Stimulated activated naive B cell treated with anti-CD40 and anti-IgM and Interleukin-4, amounts not matched to agents 10 μg/mL and 1 μg/mL and 100 μg/mL, for 72 hours (primary cell): ENCODE measurements around the gene PKP4.

Source experiments
- ATAC-seq, 2 donors: fragments of 150-1000 bp; cut with Tn5 transposase; replicated peaks; 2 replicates each; pipeline ENCODE4 v1.10.0; 2021; ENCODE audit warnings: moderate library complexity in 1 of 2
- DNase-seq: peaks from one replicate; pipeline ENCODE4 v3.0.0; 2021
- H3K27ac Mint-ChIP-seq: one replicate; pipeline ENCODE4 v1.8.0; 2022; ENCODE audit warnings: mild to moderate bottlenecking, mixed read lengths
- H3K27me3 Mint-ChIP-seq, 2 donors: one replicate each; pipeline ENCODE4 v1.8.0; 2022; ENCODE audit warnings: mixed read lengths in 2 of 2
- H3K36me3 Mint-ChIP-seq, 2 donors: one replicate each; pipeline ENCODE4 v1.8.0; 2022; ENCODE audit warnings: mixed read lengths in 2 of 2, mild to moderate bottlenecking in 1 of 2
- H3K4me1 Mint-ChIP-seq, 2 donors: one replicate each; pipeline ENCODE4 v1.8.0; 2022; ENCODE audit warnings: mixed read lengths in 2 of 2, mild to moderate bottlenecking in 1 of 2
- H3K4me3 Mint-ChIP-seq, 2 donors: one replicate each; pipeline ENCODE4 v1.8.0; 2022; ENCODE audit warnings: mild to moderate bottlenecking in 2 of 2, mixed read lengths in 2 of 2, moderate library complexity in 1 of 2
- H3K9me3 Mint-ChIP-seq, 2 donors: one replicate each; pipeline ENCODE4 v1.8.0; 2022; ENCODE audit warnings: mixed read lengths in 2 of 2, mild to moderate bottlenecking in 1 of 2

PKP4 gene

GRCh38 chr2:158658396-158658795, 201.6 kb downstream of the PKP4 start:
- peaks cover 1 to 4% of the 10 kb centered on the region in 2 donors for H3K36me3 Mint-ChIP-seq
- H3K27me3 Mint-ChIP-seq: no peaks in the 10 kb centered on the region
- DNase-seq (no peak), ATAC-seq (no peak)
- no peak overlapping the region for H3K27ac Mint-ChIP-seq
- H3K4me1 Mint-ChIP-seq: peaks cover 5 to 7% of the 10 kb centered on the region in 2 donors
- H3K9me3 Mint-ChIP-seq: no peaks in the 10 kb centered on the region
- no peak overlapping the region for H3K4me3 Mint-ChIP-seq

DNA sequence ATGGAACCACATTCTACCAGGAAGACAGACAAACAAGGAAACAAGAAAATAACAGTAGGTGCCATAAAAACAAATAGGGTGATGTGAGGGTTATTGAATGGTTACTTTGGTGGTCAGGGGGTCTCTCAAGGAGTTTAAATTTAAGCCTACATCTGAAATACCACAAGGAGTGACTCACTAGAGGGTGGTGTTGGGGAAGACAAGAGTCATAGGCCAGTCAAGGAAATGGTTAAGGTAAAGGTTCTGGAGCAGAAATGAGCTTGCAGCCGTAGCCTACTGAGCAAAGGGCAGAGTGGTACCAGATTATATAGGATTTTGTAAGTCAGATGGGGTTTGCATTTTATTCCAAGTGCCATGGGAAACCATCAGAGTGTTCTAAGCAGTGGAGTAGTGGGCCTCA, 202.7 kb downstream of the PKP4 start:
- H3K4me3 Mint-ChIP-seq: no peak overlapping the region
- peaks cover 1 to 4% of the 10 kb centered on the region in 2 donors for H3K36me3 Mint-ChIP-seq
- H3K4me1 Mint-ChIP-seq: peaks cover 5 to 7% of the 10 kb centered on the region in 2 donors
- DNase-seq (no peak), ATAC-seq (no peak)
- no peaks in the 10 kb centered on the region for H3K9me3 Mint-ChIP-seq
- H3K27me3 Mint-ChIP-seq: no peaks in the 10 kb centered on the region
- no peak overlapping the region for H3K27ac Mint-ChIP-seq

DNA sequence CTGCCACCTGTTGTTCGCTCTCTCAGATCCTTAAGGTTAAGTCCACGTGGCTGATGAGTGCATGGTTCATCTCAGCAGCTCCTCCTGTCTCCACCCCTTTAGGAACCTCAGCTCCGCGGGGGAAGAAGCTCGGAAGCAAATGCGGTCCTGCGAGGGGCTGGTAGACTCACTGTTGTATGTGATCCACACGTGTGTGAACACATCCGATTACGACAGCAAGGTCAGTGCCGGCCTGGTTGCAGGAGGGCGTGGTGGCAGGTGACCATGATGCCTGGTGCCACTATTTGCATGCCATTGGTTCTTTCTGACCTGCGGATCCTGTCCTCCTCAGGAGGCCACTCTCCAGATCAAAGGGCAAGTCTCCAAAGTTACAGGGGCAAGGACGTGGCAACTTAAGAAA, 204.5 kb downstream of the PKP4 start:
- DNase-seq (no peak), ATAC-seq (no peak)
- Mint-ChIP-seq H3K4me3 (no peak overlapping the region), H3K27me3 (no peaks in the 10 kb centered on the region), H3K9me3 (no peaks in the 10 kb centered on the region), H3K27ac (no peak overlapping the region), H3K36me3 (peaks cover 1 to 4% of the 10 kb centered on the region in 2 donors), H3K4me1 (peaks cover 5 to 7% of the 10 kb centered on the region in 2 donors)

DNA sequence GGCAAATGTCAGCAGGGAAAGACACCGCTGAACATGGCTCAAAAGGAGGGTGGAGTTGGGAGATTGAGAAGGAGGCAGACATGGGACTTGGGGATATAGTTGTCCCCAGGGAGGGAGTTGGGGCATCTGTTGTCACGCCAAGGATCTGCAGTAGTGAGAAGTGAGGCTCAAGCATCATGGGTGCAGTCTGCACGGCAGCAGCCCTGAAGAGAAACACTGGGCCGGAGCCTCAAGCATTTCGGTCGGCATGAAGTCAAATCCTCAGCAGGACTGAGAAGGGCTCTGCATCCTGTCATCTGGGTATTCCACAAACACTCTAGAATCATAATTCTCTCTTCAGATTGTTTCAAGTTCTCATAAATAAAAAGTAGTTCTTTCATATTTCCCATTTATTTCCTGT, 205.7 kb downstream of the PKP4 start:
- no peaks in the 10 kb centered on the region for H3K4me1 Mint-ChIP-seq
- DNase-seq: no peak
- H3K27ac Mint-ChIP-seq: no peak overlapping the region
- no peaks in the 10 kb centered on the region for H3K27me3 Mint-ChIP-seq
- H3K36me3 Mint-ChIP-seq: peaks cover 3 to 4% of the 10 kb centered on the region in 2 donors
- H3K4me3 Mint-ChIP-seq: no peak overlapping the region
- H3K9me3 Mint-ChIP-seq: no peaks in the 10 kb centered on the region
- ATAC-seq: no peak

DNA sequence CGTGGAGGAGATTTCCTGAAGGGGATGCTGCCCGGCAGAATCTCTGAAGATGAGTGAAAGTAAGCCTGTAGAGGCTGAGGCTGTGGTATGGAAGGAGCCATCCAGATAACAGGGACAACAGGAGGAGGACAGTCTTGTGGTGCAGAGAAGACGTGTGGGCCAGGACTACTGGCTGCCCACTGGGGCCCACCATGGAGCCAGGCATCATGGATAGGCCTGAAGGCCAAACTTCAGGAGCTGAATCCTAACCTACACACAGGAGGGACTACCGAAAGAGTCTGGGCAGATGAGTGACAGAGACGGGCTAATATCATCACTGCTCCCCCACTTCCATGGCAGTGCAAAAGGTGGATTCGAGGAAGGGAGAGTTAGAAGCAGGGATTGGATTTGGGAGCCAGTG, 207.0 kb downstream of the PKP4 start:
- ATAC-seq (no peak), DNase-seq (no peak)
- H3K27me3 Mint-ChIP-seq: no peaks in the 10 kb centered on the region
- no peaks in the 10 kb centered on the region for H3K9me3 Mint-ChIP-seq
- no peaks in the 10 kb centered on the region for H3K4me1 Mint-ChIP-seq
- H3K36me3 Mint-ChIP-seq: peaks cover 3 to 8% of the 10 kb centered on the region in 2 donors
- H3K27ac Mint-ChIP-seq: no peak overlapping the region
- no peak overlapping the region for H3K4me3 Mint-ChIP-seq

- no peaks in the 10 kb centered on the region for H3K27me3 Mint-ChIP-seq
- no peak overlapping the region for H3K27ac Mint-ChIP-seq
- no peaks in the 10 kb centered on the region for H3K9me3 Mint-ChIP-seq
- ATAC-seq: no peak
- no peak overlapping the region for H3K4me3 Mint-ChIP-seq
- H3K36me3 Mint-ChIP-seq: peaks cover 3 to 8% of the 10 kb centered on the region in 2 donors
- no peaks in the 10 kb centered on the region for H3K4me1 Mint-ChIP-seq
- DNase-seq: no peak
Measured at GRCh38 chr2:158664987-158665386, 208.2 kb downstream of the PKP4 start.

- Mint-ChIP-seq H3K4me3 (no peak overlapping the region), H3K36me3 (peaks cover 2 to 8% of the 10 kb centered on the region in 2 donors), H3K27ac (no peak overlapping the region), H3K9me3 (no peaks in the 10 kb centered on the region), H3K4me1 (no peaks in the 10 kb centered on the region), H3K27me3 (no peaks in the 10 kb centered on the region)
- DNase-seq: no peak
- ATAC-seq: no peak
Measured at GRCh38 chr2:158665536-158666302, 209.0 kb downstream of the PKP4 start.

DNA sequence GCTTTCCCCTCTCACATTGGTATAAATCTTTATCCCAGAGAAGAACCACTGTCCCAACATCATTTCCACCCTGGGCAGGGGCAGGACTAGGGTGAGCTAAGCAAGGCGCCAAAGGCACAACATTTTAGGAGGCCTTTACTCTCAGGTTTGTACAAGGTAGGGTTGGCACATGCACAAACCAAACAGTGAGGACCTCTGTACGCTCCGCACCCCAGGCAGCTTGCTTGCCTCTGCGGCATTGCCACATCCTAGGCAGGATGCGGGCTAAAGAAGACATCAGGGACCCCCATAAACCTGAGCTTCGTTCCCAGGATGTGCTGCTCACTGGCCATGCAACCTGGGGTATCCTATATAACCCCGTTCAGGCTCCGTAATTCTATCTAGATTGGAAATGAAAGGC, 210.2 kb downstream of the PKP4 start:
- Mint-ChIP-seq H3K4me1 (no peaks in the 10 kb centered on the region), H3K9me3 (no peaks in the 10 kb centered on the region), H3K27ac (no peak overlapping the region), H3K4me3 (no peak overlapping the region), H3K27me3 (no peaks in the 10 kb centered on the region), H3K36me3 (peaks cover 2 to 4% of the 10 kb centered on the region in 2 donors)
- DNase-seq: no peak
- ATAC-seq: no peak

DNA sequence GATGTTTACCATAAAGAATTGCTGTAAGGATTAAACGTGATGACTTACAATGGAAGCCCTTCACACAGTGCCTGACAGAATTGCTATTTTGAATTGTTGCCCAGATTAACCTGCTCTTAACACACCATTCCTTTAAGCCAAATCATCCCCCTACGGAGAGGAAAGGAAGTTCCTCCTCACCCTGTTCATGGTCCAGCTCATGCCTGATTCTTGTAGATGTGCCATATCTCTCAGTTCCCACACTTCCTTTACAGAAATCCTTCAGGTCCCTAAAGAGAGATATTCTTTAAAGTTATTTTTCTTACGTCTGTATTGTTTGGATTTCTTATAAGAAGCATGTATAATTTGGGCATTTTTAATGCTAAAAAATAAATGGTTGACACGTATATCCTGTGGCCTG, 210.8 kb downstream of the PKP4 start:
- peaks cover 2 to 4% of the 10 kb centered on the region in 2 donors for H3K36me3 Mint-ChIP-seq
- DNase-seq: no peak
- H3K4me3 Mint-ChIP-seq: no peak overlapping the region
- no peaks in the 10 kb centered on the region for H3K27me3 Mint-ChIP-seq
- no peaks in the 10 kb centered on the region for H3K9me3 Mint-ChIP-seq
- no peaks in the 10 kb centered on the region for H3K4me1 Mint-ChIP-seq
- no peak overlapping the region for H3K27ac Mint-ChIP-seq
- ATAC-seq: no peak

DNA sequence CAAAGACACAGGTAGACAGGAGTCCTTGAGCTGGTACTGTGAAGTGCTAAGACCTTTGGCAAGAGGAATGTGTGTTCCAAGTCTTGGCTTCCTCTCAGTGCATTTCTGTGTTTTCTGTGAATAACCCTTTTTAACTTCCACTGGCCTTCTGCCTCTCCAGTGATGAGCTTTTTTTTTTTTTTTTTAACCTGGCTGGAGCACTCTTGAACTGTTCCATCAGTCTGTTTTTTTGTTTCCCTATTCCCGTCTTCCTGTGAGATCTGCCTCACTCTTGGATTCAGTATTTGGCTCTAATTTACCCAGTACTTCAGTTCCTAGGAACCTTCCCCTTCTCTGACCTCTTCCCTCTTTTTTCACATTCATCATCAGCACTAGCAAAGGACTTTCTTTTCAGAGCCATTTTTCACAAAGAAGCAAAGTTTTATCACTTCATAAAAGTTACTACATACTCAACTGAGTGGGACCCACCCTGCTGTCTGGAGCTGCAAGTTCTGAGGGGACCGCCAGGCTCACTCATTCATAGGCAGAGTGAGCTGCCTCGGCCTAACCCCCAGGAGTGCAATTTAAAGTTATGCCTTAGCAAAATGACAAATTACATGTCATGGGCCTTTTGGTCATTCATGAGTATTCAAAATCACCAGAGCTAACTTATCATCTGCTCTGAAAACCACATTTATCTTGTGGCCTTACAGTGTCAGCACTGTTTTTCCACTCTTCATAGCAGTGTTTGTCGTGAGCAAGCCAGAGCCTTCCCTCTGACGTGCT, 211.4 kb downstream of the PKP4 start:
- no peaks in the 10 kb centered on the region for H3K4me1 Mint-ChIP-seq
- H3K27me3 Mint-ChIP-seq: no peaks in the 10 kb centered on the region
- no peaks in the 10 kb centered on the region for H3K9me3 Mint-ChIP-seq
- no peak overlapping the region for H3K27ac Mint-ChIP-seq
- no peak overlapping the region for H3K4me3 Mint-ChIP-seq
- DNase-seq (no peak), ATAC-seq (no peak)
- peaks cover 2 to 4% of the 10 kb centered on the region in 2 donors for H3K36me3 Mint-ChIP-seq

DNA sequence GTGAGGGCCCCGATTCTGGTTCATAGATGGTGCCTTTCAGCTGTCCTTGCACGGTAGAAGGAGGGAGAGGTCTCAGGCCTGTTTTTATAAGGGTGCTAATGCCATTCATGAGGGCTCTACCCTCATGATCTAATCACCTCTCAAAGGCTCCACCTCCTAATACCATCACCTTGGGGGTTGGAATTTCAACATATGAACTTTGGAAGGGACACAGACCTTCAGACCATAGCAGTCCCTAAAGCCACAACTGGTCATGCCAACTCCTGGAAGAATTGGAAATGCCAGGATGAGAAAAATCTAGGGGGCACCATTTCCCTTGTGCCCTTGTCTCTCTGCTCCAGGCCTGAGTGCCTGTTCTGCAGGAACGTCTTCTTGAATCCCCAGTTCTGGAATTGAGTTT, 213.5 kb downstream of the PKP4 start:
- Mint-ChIP-seq H3K36me3 (peaks cover 2 to 4% of the 10 kb centered on the region in 2 donors), H3K4me3 (no peak overlapping the region), H3K27ac (no peak overlapping the region), H3K27me3 (no peaks in the 10 kb centered on the region), H3K9me3 (no peaks in the 10 kb centered on the region), H3K4me1 (no peaks in the 10 kb centered on the region)
- DNase-seq (no peak), ATAC-seq (no peak)

GRCh38 chr2:158671360-158672245, 214.9 kb downstream of the PKP4 start:
- no peak for ATAC-seq
- Mint-ChIP-seq H3K9me3 (no peaks in the 10 kb centered on the region), H3K4me3 (no peak overlapping the region), H3K4me1 (no peaks in the 10 kb centered on the region), H3K27ac (no peak overlapping the region), H3K27me3 (no peaks in the 10 kb centered on the region), H3K36me3 (peaks cover 2 to 7% of the 10 kb centered on the region in 2 donors)
- DNase-seq: no peak

GRCh38 chr2:158676295-158676694, 219.5 kb downstream of the PKP4 start:
- DNase-seq (no peak), ATAC-seq (no peak)
- H3K4me1 Mint-ChIP-seq: no peaks in the 10 kb centered on the region
- no peaks in the 10 kb centered on the region for H3K27me3 Mint-ChIP-seq
- peaks cover 2 to 12% of the 10 kb centered on the region in 2 donors for H3K36me3 Mint-ChIP-seq
- no peak overlapping the region for H3K27ac Mint-ChIP-seq
- H3K4me3 Mint-ChIP-seq: no peak overlapping the region
- H3K9me3 Mint-ChIP-seq: no peaks in the 10 kb centered on the region

- H3K9me3 Mint-ChIP-seq: no peaks in the 10 kb centered on the region
- no peak for ATAC-seq
- no peaks in the 10 kb centered on the region for H3K4me1 Mint-ChIP-seq
- no peak for DNase-seq
- H3K27ac Mint-ChIP-seq: no peak overlapping the region
- peaks cover 2 to 12% of the 10 kb centered on the region in 2 donors for H3K36me3 Mint-ChIP-seq
- no peaks in the 10 kb centered on the region for H3K27me3 Mint-ChIP-seq
- no peak overlapping the region for H3K4me3 Mint-ChIP-seq
Measured at GRCh38 chr2:158676696-158677095, 219.9 kb downstream of the PKP4 start.
